HG03060 (cell line): ENCODE data around the gene LBHD1.
"Not testable (repeated sequence)": the region's sequence is repeated elsewhere in the genome, so short reads cannot be mapped to it uniquely, and the experiment has no call there.

Source experiments
- ATAC-seq: cut with Tn5 transposase; IDR thresholded peaks from one replicate; pipeline ENCODE4 v1.9.1; 2021; ENCODE audit warnings: low read depth, moderate number of reproducible peaks; ENCODE audit not compliant: unreplicated experiment

The LBHD1 gene

DNA sequence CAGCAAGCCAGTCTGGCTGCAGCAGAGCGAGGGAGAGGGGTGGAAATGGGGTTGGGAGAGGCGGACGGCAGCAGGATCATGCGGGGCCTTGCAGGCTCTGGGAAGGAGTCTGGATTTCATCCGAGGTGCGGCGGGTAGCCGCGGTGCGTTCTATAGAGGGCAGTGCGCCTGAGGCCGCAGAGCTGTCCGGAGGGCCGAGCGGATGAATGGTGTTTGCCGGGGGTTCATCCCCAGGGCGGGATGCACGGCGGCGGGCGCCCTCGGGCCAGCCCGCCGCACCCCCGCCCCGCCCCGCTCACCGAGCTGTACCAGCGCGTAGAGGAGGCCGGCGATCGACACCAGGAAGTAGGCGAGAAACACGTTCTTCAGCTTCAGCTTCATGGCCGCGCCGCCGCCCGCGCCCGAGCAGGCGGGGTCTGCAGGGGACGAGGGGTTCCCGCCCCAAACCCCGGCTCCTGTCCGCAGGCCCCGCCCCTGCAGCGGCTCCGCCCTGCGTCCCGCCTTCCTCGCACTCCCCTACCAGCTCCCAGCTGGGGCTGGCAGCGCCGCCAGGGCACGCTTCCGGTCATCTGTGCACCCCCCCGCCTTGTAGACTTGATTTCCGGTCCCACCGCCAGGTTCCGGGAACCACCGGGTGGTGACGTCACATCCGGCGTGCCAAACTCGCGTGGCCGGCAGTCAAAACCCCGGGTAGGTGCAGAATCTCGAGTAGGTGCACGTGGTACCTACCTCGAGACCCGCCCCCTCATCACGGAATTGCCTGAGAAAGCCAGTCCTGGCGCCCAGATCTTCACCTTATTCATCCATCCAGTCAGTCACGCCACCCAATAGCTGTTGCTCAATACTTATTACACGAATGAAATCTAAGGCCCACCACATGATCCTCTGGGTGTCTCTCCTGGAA is 50.2 kb downstream of the LBHD1 start, which contains the start of gene B3GAT3:
Gene B3GAT3, minus strand, starts transcription at position 420 of the 904 bp plus-strand sequence. Its CDS starts 39 bp downstream, at position 381.
- peak; percentile 70 for ATAC-seq

DNA sequence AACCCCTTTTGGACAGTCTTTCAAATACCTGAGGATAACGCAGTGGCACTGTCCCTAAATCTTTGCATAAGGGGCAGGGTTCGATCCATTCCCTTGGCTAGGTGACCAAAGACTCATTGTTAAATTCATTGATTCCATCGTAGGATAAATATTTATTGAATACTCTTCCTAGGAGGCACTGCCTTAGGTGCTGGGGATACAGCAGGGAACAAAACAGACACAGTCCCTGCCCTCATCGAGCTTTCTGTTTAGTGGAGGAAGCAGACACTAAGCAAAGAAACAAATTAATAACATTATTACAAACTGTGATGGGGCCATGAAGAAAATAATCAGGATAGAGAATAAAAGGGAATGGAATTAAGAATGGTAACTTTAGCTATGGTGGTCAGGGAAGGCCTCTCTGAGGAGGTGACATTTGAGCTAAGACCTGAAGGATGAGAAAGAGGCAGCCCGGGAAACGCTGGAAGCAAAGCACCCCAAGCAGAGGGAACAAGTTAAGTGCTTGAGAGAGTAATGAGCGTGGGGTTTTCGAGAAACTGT is 51.0 kb downstream of the LBHD1 start:
- ATAC-seq: no peak

DNA sequence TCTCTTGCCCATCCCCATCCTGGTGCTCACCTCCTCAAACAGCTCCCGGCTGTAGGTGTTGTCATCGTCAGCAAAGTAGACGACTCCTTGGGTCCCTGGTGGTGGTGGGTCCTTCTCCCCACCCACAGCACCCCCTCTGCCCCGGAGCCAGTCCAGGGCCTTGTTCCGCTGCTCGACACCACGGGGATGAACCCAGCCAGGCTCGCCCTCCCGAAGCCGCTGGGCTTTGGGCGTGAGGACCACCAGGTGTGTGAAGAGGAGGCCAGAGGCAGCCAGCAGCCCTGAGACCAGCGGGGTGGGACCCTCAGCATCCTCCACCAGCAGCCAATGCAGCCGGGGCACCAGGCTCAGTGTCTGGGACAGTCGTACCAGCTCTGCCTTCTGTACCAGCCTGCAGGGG is 55.1 kb downstream of the LBHD1 start:
- ATAC-seq: not testable (repeated sequence)

DNA sequence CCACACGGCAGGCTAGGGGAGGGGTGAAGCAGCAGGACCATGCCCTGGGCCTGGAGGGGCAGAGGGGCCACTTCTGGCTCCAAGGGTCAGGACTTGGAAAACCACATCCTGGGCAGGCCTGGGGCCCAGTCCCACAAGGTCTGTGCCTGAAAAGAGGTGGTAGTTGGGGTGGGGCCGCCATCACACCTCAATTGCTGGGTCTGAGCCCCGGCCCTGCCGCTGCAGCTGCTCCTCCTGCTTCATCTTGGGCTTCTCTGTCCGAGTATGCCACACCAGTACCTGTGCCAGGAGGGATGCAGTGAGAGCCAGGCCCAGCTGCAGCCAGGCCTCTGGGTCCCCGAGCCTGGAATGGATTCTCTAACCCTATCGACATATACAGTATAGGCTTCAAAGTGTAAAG is 56.5 kb downstream of the LBHD1 start:
- ATAC-seq: no peak

DNA sequence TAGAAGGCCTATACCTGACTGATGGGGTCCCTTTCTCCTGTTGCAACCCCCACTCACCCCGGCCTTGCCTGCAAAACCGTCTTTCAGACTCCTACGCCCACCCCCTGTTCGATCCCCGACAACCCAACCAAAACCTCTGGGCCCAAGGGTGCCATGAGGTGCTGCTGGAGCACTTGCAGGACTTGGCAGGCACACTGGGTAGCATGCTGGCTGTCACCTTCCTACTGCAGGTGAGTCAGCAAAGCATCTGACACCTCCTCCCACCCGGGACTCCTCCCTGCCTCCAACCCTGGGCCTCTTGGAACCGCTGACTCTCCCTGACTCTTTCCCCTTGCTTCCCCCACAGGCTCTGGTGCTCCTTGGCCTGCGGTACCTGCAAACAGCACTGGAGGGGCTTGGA is 57.8 kb downstream of the LBHD1 start:
- no peak for ATAC-seq

DNA sequence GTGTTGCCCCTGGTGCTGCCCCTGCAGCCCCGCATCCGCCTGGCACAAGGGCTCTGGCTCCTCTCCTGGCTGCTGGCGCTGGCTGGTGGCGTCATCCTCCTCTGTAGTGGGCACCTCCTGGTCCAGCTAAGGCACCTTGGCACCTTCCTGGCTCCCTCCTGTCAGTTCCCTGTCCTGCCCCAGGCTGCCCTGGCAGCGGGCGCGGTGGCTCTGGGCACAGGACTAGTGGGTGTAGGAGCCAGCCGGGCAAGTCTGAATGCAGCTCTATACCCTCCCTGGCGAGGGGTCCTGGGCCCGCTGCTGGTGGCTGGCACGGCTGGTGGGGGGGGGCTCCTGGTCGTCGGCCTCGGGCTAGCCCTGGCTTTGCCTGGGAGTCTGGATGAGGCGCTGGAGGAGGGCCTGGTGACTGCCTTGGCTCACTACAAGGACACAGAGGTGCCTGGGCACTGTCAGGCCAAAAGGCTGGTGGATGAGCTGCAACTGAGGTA is 58.7 kb downstream of the LBHD1 start:
- no peak for ATAC-seq
